ENCODE results near the gene MRPS34.

DNA sequence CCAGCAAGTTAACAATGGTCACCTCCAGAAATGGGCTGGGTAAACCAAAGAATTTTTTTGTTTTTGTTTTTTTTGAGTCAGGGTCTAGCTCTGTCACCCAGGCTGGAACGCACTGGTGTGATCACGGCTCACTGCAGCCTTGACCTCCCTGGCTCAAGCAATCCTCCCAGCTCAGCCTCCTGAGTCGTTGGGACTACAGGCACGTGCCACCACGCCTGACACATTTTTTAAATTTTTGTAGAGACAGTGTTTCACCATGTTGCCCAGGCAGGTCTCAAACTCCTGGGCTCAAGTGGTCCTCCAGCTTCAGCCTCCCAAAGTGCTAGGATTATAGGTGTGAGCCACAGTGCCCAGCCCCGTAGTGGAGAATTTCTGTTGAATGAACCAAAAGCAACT lies 7.7 kb upstream of the MRPS34 start:
- TF ChIP-seq CTCF (IDR thresholded peaks at IDR 0.05) (no peak), EP300 (IDR thresholded peaks at IDR 0.05) (no peak), POLR2AphosphoS5 (IDR thresholded peaks at IDR 0.05) (no peak), POLR2A (IDR thresholded peaks at IDR 0.05) (no peak)

Data from stomach (tissue), 4 donors.